ENCODE results near the gene SLC39A2. TPM values are rescaled to one million over a fixed set of nuclear protein-coding genes. Genes with fewer than 3 reads are reported as not detected.
"Not testable (repeated sequence)": the region's sequence is repeated elsewhere in the genome, so short reads cannot be mapped to it uniquely, and the experiment has no call there.

Gene SLC39A2
- not detected in 2 replicates for polyA plus RNA-seq (2012; rRNA removed)
- polyA plus RNA-seq (2012; cell fraction: cytosol; rRNA removed) = not detected in 2 replicates
- polyA plus RNA-seq (2012; cell fraction: nucleus; rRNA removed) = 0.08 and 0.14 TPM in 2 replicates

DNA sequence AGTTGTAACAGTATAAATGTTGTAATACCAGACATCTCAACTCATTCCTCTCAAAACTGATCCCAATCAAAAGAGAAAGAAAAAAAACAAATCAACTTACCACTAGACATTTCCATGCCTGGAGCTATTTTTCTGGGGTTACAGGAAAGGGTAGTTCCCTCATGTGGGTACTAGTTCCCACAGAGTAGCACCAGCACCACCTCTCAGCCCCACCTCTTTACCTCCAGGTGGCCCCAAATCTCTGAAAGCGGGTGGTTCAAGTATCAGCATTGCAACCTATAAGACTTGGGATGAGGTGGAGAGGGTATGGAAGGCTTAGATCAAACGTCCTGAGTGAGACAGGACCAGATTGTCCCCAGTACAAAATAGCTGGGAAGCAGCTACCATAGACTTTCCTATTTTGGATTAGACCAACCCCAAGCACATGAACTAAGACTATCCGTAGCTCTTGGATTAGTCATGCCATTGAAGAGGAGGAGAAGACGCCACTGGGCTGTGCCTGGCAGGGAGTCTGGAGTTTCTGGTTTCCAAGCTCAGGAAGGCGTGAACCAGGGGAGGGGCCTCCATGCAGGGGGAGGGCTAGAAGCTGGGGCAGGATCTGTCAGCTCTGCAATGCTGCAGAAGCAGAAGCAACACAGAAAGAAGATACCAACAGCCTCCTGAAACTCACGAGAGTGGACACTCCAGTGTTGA lies at the start of gene SLC39A2:
Gene SLC39A2 (plus strand): TSS at position 620 of the 693 bp plus-strand sequence. CDS start 154 bp downstream, outside the sequence.
- peaks cover 9% of the 10 kb centered on the region for H3F3A ChIP-seq (replicated peaks; ENCODE audit: insufficient read depth)
- H3K9me2 ChIP-seq = no peaks in the 10 kb centered on the region
- POLR2A ChIA-PET = no interaction called here
- H2AFZ ChIP-seq (ENCODE audit: low read depth) = no peak within 1 kb of the TSS
- CTCF ChIA-PET = interaction anchor here (0.9 to 8.8 kb wide), 9 partner anchors 12 to 108 kb away, joined by 3 to 54 read pairs (median 8); no protein-coding TSS in a partner anchor
- no peak within 1 kb of the TSS for H3K4me3 ChIP-seq (ENCODE audit: low read depth in 2 of 2, low read length in 1 of 2)
- no peaks in the 10 kb centered on the region for H3K79me2 ChIP-seq (ENCODE audit: insufficient read depth)
- no peak within 1 kb of the TSS for H3K4me2 ChIP-seq
- 62% methylated on average over 6 of the region's 6 CpGs for WGBS (ENCODE audit: low lambda C conversion rate)
- no peaks in the 10 kb centered on the region for H3K9me3 ChIP-seq
- DNase-seq = no peak
- H3K36me3 ChIP-seq (replicated peaks in 1 of 2; ENCODE audit: control insufficient read depth in 1 of 2, insufficient read depth in 2 of 2, low read length in 1 of 2) = peaks cover 13 to 37% of the 10 kb centered on the region in 2 experiments
- no peak within 1 kb of the TSS for H3K27ac ChIP-seq (ENCODE audit: low read depth in 2 of 2, low read length in 1 of 2)
- no peaks in the 10 kb centered on the region; a peak in 1 of 4 replicates for H3K4me1 ChIP-seq (ENCODE audit: control insufficient read depth in 1 of 2, insufficient read depth in 2 of 2, low read depth in 1 of 2, low read length in 1 of 2)
- H3K9ac ChIP-seq = no peak within 1 kb of the TSS
- no peaks in the 10 kb centered on the region for H3K27me3 ChIP-seq (ENCODE audit: insufficient read depth)
- TF ChIP-seq SMC3 (IDR thresholded peaks at IDR 0.05; ENCODE audit: low read depth, low read length) = no peak
- H4K20me1 ChIP-seq (ENCODE audit: insufficient read depth) = no peaks in the 10 kb centered on the region

DNA sequence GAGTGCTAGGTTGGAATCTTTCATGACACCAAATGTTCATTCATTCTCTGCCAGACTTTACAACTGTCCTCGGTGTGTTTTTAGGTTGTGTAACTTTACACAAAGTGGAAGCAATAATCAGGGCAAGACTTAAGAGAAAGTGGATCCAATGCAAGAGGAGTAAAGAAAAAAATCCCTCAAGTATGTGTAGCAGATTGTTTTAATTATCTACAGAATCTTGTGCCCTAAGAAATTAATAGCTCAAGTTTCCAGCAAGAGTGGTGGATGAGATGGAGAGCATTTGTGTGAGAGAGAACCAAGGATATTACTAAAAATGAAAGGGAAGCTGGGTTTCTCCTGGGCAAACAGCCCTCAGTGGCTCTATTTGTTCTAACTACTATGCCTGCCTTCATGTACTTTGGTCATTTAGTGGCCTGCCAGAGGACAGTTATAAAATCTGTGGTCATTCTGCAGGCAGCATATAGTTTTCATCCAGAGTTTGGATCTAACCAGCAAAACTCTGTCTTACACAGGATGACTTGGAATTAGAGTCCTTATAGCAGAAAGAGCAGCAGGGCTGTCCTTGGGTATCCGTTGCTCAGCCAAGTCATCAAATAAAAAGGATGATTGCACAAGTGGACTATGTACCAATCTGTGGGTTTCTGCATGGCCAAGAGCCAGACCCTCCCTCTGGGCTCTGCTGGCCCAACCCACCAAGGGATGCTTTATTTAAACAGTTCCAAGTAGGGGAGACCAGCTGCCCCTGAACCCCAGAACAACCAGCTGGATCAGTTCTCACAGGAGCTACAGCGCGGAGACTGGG lies 44.2 kb upstream of the SLC39A2 start, which contains the start of gene RNASE2:
Gene RNASE2 (plus strand): TSS at position 752 of the 802 bp plus-strand sequence. CDS start 285 bp downstream, outside the sequence.
- H4K20me1 ChIP-seq (ENCODE audit: insufficient read depth); H3K36me3 ChIP-seq (replicated peaks in 1 of 2; ENCODE audit: control insufficient read depth in 1 of 2, insufficient read depth in 2 of 2, low read length in 1 of 2); H2AFZ ChIP-seq (ENCODE audit: low read depth); H3K4me1 ChIP-seq (ENCODE audit: control insufficient read depth in 1 of 2, insufficient read depth in 2 of 2, low read depth in 1 of 2, low read length in 1 of 2); H3K4me2 ChIP-seq; DNase-seq; H3K79me2 ChIP-seq (ENCODE audit: insufficient read depth); H3K9me3 ChIP-seq; H3K4me3 ChIP-seq (ENCODE audit: low read depth in 2 of 2, low read length in 1 of 2); H3K9ac ChIP-seq; H3K27ac ChIP-seq (ENCODE audit: low read depth in 2 of 2, low read length in 1 of 2); POLR2A ChIA-PET; H3F3A ChIP-seq (replicated peaks; ENCODE audit: insufficient read depth); H3K9me2 ChIP-seq: not testable (repeated sequence)
- CTCF ChIA-PET = interaction anchor here (3.1 kb wide), 1 partner anchor 16 kb away, joined by 27 read pairs; no protein-coding TSS in a partner anchor
- H3K27me3 ChIP-seq (ENCODE audit: insufficient read depth) = peaks cover 37% of the 10 kb centered on the region; the same call in 1 of the 2 replicates
- WGBS (ENCODE audit: low lambda C conversion rate) = 8% methylated on average over 4 of the region's 4 CpGs

DNA sequence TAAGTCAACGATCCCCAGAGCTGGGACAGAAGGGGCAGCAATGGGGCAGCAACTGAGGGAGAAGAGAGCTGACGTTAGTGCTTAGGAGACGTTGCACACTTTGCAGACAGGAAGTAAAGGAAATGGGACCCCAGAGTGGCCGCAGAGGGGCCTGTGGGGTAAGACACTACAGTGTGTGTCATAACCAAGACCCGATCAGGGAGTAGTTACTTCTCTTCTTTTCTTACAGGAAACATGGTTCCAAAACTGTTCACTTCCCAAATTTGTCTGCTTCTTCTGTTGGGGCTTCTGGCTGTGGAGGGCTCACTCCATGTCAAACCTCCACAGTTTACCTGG lies 43.6 kb upstream of the SLC39A2 start:
- H3K4me1 ChIP-seq (ENCODE audit: control insufficient read depth in 1 of 2, insufficient read depth in 2 of 2, low read depth in 1 of 2, low read length in 1 of 2); H4K20me1 ChIP-seq (ENCODE audit: insufficient read depth); H3K27ac ChIP-seq (ENCODE audit: low read depth in 2 of 2, low read length in 1 of 2); H3K79me2 ChIP-seq (ENCODE audit: insufficient read depth); H3K36me3 ChIP-seq (replicated peaks in 1 of 2; ENCODE audit: control insufficient read depth in 1 of 2, insufficient read depth in 2 of 2, low read length in 1 of 2); H3K9me2 ChIP-seq; DNase-seq; H2AFZ ChIP-seq (ENCODE audit: low read depth); H3F3A ChIP-seq (replicated peaks; ENCODE audit: insufficient read depth); H3K9me3 ChIP-seq; H3K4me3 ChIP-seq (ENCODE audit: low read depth in 2 of 2, low read length in 1 of 2); H3K9ac ChIP-seq; H3K4me2 ChIP-seq; POLR2A ChIA-PET: not testable (repeated sequence)
- CTCF ChIA-PET = interaction anchor here (1.3 to 3.1 kb wide), 2 partner anchors 16 to 98 kb away, joined by 4 to 27 read pairs; no protein-coding TSS in a partner anchor
- H3K27me3 ChIP-seq (ENCODE audit: insufficient read depth) = peaks cover 31% of the 10 kb centered on the region; the same call in 1 of the 2 replicates
- WGBS (ENCODE audit: low lambda C conversion rate) = 4% methylated on average over 5 of the region's 5 CpGs

All from SK-N-SH (cell line).